DOHH2 (cell line): ENCODE results near the gene MAPK8IP1.

Experiments
- H3F3A ChIP-seq: fragments of 200-600 bp; sonication (generic), shearing (Covaris generic); 2 replicates; pipeline ENCODE4 v1.6.0; 2016; ENCODE audit warnings: antibody characterized with exemption, mild to moderate bottlenecking; ENCODE audit not compliant: control insufficient read depth, insufficient read depth
- H3K27ac ChIP-seq: fragments of 200-600 bp; sonication (generic); 2 replicates; pipeline ENCODE4 v1.5.1; 2014; ENCODE audit warnings: low read depth, mild to moderate bottlenecking, low read length, moderate library complexity
- H3K27me3 ChIP-seq: fragments of 200-600 bp; sonication (generic); 2 replicates; pipeline ENCODE4 v1.6.1; 2014; ENCODE audit warnings: mild to moderate bottlenecking, low read length, mixed read lengths; ENCODE audit not compliant: control insufficient read depth
- H3K36me3 ChIP-seq: fragments of 200-600 bp; sonication (generic); 2 replicates; pipeline ENCODE4 v1.6.1; 2014; ENCODE audit warnings: mild to moderate bottlenecking, low read length, moderate library complexity, mixed read lengths; ENCODE audit not compliant: control insufficient read depth
- H3K4me1 ChIP-seq: fragments of 200-600 bp; sonication (generic); 2 replicates; pipeline ENCODE4 v1.6.1; 2014; ENCODE audit warnings: mild to moderate bottlenecking, low read length, mixed read lengths; ENCODE audit not compliant: control insufficient read depth
- H3K4me2 ChIP-seq: fragments of 200-600 bp; sonication (generic); 2 replicates; pipeline ENCODE4 v1.6.0; 2014; ENCODE audit warnings: mild to moderate bottlenecking, low read length, moderate library complexity
- H3K4me3 ChIP-seq: fragments of 200-600 bp; sonication (generic); 2 replicates; pipeline ENCODE4 v1.5.1; 2014; ENCODE audit warnings: mild to moderate bottlenecking, low read length, mixed read lengths
- H3K79me2 ChIP-seq: fragments of 200-600 bp; sonication (generic); 2 replicates; pipeline ENCODE4 v1.6.1; 2014; ENCODE audit warnings: mild to moderate bottlenecking, low read length, mixed read lengths; ENCODE audit not compliant: control insufficient read depth
- H3K9me2 ChIP-seq: fragments of 200-600 bp; sonication (generic); replicated peaks from 2 replicates; pipeline ENCODE4 v1.6.1; 2014; ENCODE audit warnings: mild to moderate bottlenecking, low read length, mixed read lengths; ENCODE audit not compliant: control insufficient read depth
- H3K9me3 ChIP-seq: fragments of 200-600 bp; sonication (generic); 2 replicates; pipeline ENCODE4 v1.6.1; 2014; ENCODE audit warnings: antibody characterized with exemption, low read length, mixed read lengths; ENCODE audit not compliant: control insufficient read depth, insufficient read depth
- H4K20me1 ChIP-seq: fragments of 200-600 bp; sonication (generic); 2 replicates; pipeline ENCODE4 v1.6.0; 2014; ENCODE audit warnings: low read depth, mild to moderate bottlenecking, antibody characterized with exemption, low read length, moderate library complexity; ENCODE audit not compliant: control insufficient read depth, insufficient read depth
- EZH2phosphoT487 ChIP-seq: fragments of 200-600 bp; sonication (generic); IDR thresholded peaks from 2 replicates; pipeline ENCODE4 v1.6.1; 2017; ENCODE audit warnings: borderline replicate concordance, mild to moderate bottlenecking, antibody characterized with exemption, low read length, moderate library complexity, mixed read lengths
- TF ChIP-seq, protein P1 (sequence below): fragments of 200-600 bp; sonication (generic); IDR thresholded peaks from one replicate; pipeline ENCODE4 v1.5.1; 2014; ENCODE audit warnings: antibody characterized with exemption, mild to moderate bottlenecking, low read depth, low read length; ENCODE audit not compliant: poor library complexity, severe bottlenecking

The MAPK8IP1 gene

GRCh38 chr11:45945397-45945999 is 60.0 kb downstream of the MAPK8IP1 start:
- Histone ChIP-seq H3K36me3 (peaks cover 33% of the 10 kb centered on the region), H3F3A (peaks cover 3% of the 10 kb centered on the region; the same call in 1 of the 2 replicates), H3K27me3 (no peaks in the 10 kb centered on the region), H3K79me2 (no peaks in the 10 kb centered on the region), H3K4me2 (no peak overlapping the region), H4K20me1 (no peaks in the 10 kb centered on the region), H3K4me3 (no peak overlapping the region), H3K9me3 (no peaks in the 10 kb centered on the region), H3K9me2 (no peaks in the 10 kb centered on the region), H3K4me1 (no peaks in the 10 kb centered on the region), H3K27ac (no peak overlapping the region)
- TF ChIP-seq EZH2phosphoT487 = no peak
- TF ChIP-seq, protein P1, sequence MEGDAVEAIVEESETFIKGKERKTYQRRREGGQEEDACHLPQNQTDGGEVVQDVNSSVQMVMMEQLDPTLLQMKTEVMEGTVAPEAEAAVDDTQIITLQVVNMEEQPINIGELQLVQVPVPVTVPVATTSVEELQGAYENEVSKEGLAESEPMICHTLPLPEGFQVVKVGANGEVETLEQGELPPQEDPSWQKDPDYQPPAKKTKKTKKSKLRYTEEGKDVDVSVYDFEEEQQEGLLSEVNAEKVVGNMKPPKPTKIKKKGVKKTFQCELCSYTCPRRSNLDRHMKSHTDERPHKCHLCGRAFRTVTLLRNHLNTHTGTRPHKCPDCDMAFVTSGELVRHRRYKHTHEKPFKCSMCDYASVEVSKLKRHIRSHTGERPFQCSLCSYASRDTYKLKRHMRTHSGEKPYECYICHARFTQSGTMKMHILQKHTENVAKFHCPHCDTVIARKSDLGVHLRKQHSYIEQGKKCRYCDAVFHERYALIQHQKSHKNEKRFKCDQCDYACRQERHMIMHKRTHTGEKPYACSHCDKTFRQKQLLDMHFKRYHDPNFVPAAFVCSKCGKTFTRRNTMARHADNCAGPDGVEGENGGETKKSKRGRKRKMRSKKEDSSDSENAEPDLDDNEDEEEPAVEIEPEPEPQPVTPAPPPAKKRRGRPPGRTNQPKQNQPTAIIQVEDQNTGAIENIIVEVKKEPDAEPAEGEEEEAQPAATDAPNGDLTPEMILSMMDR = no peak

GRCh38 chr11:45947885-45948284 is 62.4 kb downstream of the MAPK8IP1 start:
- Histone ChIP-seq H3K9me2 (no peaks in the 10 kb centered on the region), H3K4me3 (no peak overlapping the region), H3K9me3 (no peaks in the 10 kb centered on the region), H3K27me3 (no peaks in the 10 kb centered on the region), H3K27ac (no peak overlapping the region), H3K36me3 (peaks cover 39% of the 10 kb centered on the region), H3F3A (no peaks in the 10 kb centered on the region), H3K4me1 (peaks cover 8% of the 10 kb centered on the region), H3K4me2 (no peak overlapping the region), H4K20me1 (no peaks in the 10 kb centered on the region), H3K79me2 (no peaks in the 10 kb centered on the region)
- TF ChIP-seq, protein P1 = no peak

GRCh38 chr11:45948356-45948755 is 62.9 kb downstream of the MAPK8IP1 start:
- no peaks in the 10 kb centered on the region for H4K20me1 ChIP-seq
- no peaks in the 10 kb centered on the region for H3K27me3 ChIP-seq
- no peaks in the 10 kb centered on the region for H3K79me2 ChIP-seq
- H3K36me3 ChIP-seq = peaks cover 44% of the 10 kb centered on the region
- H3K4me1 ChIP-seq = peaks cover 13% of the 10 kb centered on the region
- H3K9me3 ChIP-seq = no peaks in the 10 kb centered on the region
- H3K4me3 ChIP-seq = no peak overlapping the region
- no peaks in the 10 kb centered on the region for H3F3A ChIP-seq
- no peak overlapping the region for H3K27ac ChIP-seq
- no peak overlapping the region for H3K4me2 ChIP-seq
- no peaks in the 10 kb centered on the region for H3K9me2 ChIP-seq
- TF ChIP-seq, protein P1 = no peak
- TF ChIP-seq EZH2phosphoT487 = no peak

GRCh38 chr11:45949992-45950407 is 64.5 kb downstream of the MAPK8IP1 start:
- TF ChIP-seq, protein P1 = no peak
- no peak for TF ChIP-seq EZH2phosphoT487
- Histone ChIP-seq H3K36me3 (peaks cover 45% of the 10 kb centered on the region), H3K9me3 (no peaks in the 10 kb centered on the region), H3K4me3 (no peak overlapping the region), H3K4me2 (no peak overlapping the region), H4K20me1 (no peaks in the 10 kb centered on the region), H3K79me2 (no peaks in the 10 kb centered on the region), H3K4me1 (peaks cover 16% of the 10 kb centered on the region), H3K9me2 (no peaks in the 10 kb centered on the region), H3F3A (no peaks in the 10 kb centered on the region), H3K27ac (no peak overlapping the region), H3K27me3 (no peaks in the 10 kb centered on the region)
